Body of pancreas (tissue), 4 donors: ENCODE measurements around the gene SYNE1.

Experiments
- POLR2A ChIP-seq, 3 donors: fragments of 450-650 bp; IDR thresholded peaks; one replicate each; pipeline ENCODE4 v1.6.1; 2016; ENCODE audit warnings: antibody characterized with exemption in 3 of 3, mild to moderate bottlenecking in 2 of 3
- TF ChIP-seq, protein P1 (sequence below), 7 experiments: fragments of 450-650 bp in 4 of 7; fragments of 200-600 bp in 3 of 7; sonication (generic) in 3 of 7; IDR thresholded peaks; one replicate each; pipeline ENCODE4 v1.5.1; 2016 to 2019; ENCODE audit warnings: antibody characterized with exemption in 7 of 7

DNA sequence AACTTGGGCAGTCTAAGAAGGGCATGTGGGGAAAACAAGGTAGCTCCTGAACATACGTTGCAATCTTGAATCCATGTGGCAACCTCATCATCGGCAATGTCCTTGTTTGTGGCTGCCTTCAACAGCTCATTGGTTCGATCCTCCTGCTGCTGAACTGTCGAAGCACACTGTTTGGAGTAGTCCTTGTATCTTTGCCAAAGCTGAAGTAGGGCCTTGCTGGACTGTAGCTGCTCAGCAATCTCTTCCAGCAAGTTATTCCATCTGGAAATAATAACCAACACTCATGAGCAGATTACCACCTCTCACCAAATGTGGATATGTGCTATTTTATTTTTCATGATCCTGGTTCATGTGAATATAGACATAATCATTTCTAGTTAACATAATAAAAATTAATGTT is 416.4 kb downstream of the SYNE1 start:
- TF ChIP-seq, protein P1, sequence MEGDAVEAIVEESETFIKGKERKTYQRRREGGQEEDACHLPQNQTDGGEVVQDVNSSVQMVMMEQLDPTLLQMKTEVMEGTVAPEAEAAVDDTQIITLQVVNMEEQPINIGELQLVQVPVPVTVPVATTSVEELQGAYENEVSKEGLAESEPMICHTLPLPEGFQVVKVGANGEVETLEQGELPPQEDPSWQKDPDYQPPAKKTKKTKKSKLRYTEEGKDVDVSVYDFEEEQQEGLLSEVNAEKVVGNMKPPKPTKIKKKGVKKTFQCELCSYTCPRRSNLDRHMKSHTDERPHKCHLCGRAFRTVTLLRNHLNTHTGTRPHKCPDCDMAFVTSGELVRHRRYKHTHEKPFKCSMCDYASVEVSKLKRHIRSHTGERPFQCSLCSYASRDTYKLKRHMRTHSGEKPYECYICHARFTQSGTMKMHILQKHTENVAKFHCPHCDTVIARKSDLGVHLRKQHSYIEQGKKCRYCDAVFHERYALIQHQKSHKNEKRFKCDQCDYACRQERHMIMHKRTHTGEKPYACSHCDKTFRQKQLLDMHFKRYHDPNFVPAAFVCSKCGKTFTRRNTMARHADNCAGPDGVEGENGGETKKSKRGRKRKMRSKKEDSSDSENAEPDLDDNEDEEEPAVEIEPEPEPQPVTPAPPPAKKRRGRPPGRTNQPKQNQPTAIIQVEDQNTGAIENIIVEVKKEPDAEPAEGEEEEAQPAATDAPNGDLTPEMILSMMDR (IDR thresholded peaks at IDR 0.05) = no peak
- TF ChIP-seq POLR2A (IDR thresholded peaks at IDR 0.05) = no peak
